H1 (cell line): Measurements from ENCODE around the gene DMPK.

Experiments used
- HDAC6 ChIP-seq: IDR thresholded peaks from one replicate; pipeline ENCODE4 v1.7.1; 2012; ENCODE audit warnings: low read depth, mild to moderate bottlenecking, inconsistent platforms, low read length, moderate library complexity
- JUN ChIP-seq: IDR thresholded peaks from 2 replicates; pipeline ENCODE4 v1.6.1; 2011; ENCODE audit warnings: low read depth, mild to moderate bottlenecking, improper control_type of control experiment, low read length
- KDM1A ChIP-seq: fragments of 200-600, 300-600 bp; sonication (generic); IDR thresholded peaks from 2 replicates; pipeline ENCODE4 v1.7.1; 2016; ENCODE audit warnings: mild to moderate bottlenecking, low read length, borderline replicate concordance
- POLR2A ChIP-seq, 2 experiments: IDR thresholded peaks; 1 replicate in 1 of 2; 2 replicates in 1 of 2; pipeline ENCODE4 v1.6.1; 2011; ENCODE audit warnings: low read depth in 2 of 2, low read length in 2 of 2, mild to moderate bottlenecking in 2 of 2; ENCODE audit errors: control extremely low read depth in 1 of 2
- POLR2AphosphoS5 ChIP-seq: IDR thresholded peaks from 2 replicates; pipeline ENCODE4 v1.6.1; 2011; ENCODE audit warnings: low read depth, low read length
- RAD21 ChIP-seq, 2 experiments: IDR thresholded peaks in 1 of 2; conservative IDR thresholded peaks in 1 of 2; 2 replicates each; pipeline ENCODE4 v1.6.1; 2011; ENCODE audit warnings: low read depth in 2 of 2, low read length in 2 of 2, improper control_type of control experiment in 1 of 2, inconsistent platforms in 1 of 2, mild to moderate bottlenecking in 1 of 2, moderate library complexity in 1 of 2
- TAF1 ChIP-seq: IDR thresholded peaks from 2 replicates; pipeline ENCODE4 v1.6.1; 2011; ENCODE audit warnings: mild to moderate bottlenecking, low read depth, low read length
- TBP ChIP-seq: IDR thresholded peaks from 2 replicates; pipeline ENCODE4 v1.6.1; 2011; ENCODE audit warnings: low read depth, low read length, improper control_type of control experiment
- TF ChIP-seq, protein P1 (sequence below): IDR thresholded peaks from 2 replicates; pipeline ENCODE4 v1.6.1; 2011; ENCODE audit warnings: low read depth, mild to moderate bottlenecking, low read length; ENCODE audit not compliant: insufficient read depth
- TF ChIP-seq, protein P2 (sequence below): IDR thresholded peaks from 2 replicates; pipeline ENCODE4 v1.6.1; 2012; ENCODE audit warnings: inconsistent platforms

DNA sequence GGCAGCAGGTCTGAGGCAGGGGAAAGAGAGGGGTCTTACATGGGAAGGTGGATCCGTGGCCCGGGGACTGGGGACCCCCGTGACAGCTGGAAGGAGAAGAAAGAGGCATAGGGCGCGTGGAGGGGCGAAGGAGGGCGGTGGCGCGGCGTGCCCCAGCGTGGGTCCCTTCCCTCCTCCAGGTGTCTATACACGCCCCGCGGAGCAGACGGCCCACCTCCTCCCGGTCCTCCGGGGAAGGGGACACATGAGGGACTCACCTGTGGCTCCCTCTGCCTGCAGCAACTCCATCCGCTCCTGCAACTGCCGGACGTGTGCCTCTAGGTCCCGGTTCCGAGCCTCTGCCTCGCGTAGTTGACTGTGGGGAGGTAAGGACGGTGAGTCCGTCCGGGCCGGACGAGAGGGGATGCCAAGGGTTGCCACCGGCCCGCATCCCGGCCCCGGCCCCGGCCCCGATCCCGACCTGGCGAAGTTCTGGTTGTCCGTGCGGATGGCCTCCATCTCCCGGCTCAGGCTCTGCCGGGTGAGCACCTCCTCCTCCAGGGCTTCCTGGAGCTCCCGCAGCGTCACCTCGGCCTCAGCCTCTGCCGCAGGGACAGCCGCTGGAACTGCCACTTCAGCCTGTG lies 10.9 kb downstream of the DMPK start:
- peak in 1 of 2 experiments; percentile 50; a peak in 1 of 3 replicates for TF ChIP-seq POLR2A (IDR thresholded peaks at IDR 0.05; ENCODE audit: control extremely low read depth in 1 of 2, low read depth in 2 of 2, low read length in 2 of 2)
- no peak for TF ChIP-seq TAF1
- TF ChIP-seq TBP: no peak
- TF ChIP-seq, protein P1, sequence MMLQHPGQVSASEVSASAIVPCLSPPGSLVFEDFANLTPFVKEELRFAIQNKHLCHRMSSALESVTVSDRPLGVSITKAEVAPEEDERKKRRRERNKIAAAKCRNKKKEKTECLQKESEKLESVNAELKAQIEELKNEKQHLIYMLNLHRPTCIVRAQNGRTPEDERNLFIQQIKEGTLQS: no peak
- TF ChIP-seq KDM1A: no peak
- no peak for TF ChIP-seq HDAC6
- TF ChIP-seq, protein P2, sequence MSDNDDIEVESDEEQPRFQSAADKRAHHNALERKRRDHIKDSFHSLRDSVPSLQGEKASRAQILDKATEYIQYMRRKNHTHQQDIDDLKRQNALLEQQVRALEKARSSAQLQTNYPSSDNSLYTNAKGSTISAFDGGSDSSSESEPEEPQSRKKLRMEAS: no peak
- no peak for TF ChIP-seq JUN
- no peak for TF ChIP-seq RAD21 (IDR thresholded peaks at IDR 0.05 in 1 of 2, conservative IDR thresholded peaks at IDR 0.05 in 1 of 2; ENCODE audit: low read depth in 2 of 2, low read length in 2 of 2)
- TF ChIP-seq POLR2AphosphoS5: peak; percentile 61; the same call in 1 of the 2 replicates
